HG03571 (cell line): ENCODE data around the gene HOXD11.

Source experiments
- ATAC-seq: cut with Tn5 transposase; IDR thresholded peaks from one replicate; pipeline ENCODE4 v1.9.1; 2021; ENCODE audit not compliant: unreplicated experiment

The HOXD11 gene

DNA sequence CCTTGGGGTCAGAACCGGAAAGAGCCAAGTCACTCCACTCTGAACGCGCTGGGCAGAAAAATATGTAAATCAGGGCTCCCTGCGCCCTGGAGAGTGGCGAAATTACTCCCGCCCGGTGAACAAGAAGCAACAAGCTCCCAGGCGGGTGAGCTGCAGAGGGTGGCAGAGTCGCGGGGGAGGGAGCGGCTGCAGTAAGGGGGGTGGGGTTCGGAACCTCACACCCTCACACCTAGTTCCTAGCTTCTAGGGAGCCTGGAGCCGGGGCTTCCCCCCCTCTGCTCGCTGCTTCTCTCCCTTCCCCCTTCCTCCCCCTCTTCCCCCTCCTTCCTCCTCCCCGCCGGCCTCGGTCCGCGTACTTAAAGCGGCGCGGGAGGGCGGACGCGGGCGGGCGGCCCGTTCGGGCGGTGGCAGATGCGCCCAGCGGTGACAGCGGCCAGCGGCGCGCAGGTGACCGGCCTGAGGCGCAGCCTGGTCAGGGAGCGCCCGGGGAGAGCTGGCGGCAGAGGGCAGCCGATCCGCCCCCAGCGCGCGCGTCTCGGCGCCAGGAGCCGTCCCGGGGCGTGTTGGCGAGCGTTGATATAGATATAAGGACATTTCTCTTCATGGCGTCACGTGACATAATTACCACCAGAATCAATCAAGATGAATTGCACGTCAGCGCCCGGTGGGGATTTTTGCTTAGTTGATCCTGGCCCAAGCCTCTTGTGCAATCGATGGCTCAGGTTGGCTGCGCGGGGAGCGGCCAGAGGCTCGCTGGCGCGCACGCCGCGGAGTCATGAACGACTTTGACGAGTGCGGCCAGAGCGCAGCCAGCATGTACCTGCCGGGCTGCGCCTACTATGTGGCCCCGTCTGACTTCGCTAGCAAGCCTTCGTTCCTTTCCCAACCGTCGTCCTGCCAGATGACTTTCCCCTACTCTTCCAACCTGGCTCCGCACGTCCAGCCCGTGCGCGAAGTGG lies at the start of gene HOXD11:
TSS of gene HOXD11 (plus strand) at position 700 of the 959 bp plus-strand sequence. CDS start at position 776, 76 bp downstream.
- ATAC-seq: no peak

DNA sequence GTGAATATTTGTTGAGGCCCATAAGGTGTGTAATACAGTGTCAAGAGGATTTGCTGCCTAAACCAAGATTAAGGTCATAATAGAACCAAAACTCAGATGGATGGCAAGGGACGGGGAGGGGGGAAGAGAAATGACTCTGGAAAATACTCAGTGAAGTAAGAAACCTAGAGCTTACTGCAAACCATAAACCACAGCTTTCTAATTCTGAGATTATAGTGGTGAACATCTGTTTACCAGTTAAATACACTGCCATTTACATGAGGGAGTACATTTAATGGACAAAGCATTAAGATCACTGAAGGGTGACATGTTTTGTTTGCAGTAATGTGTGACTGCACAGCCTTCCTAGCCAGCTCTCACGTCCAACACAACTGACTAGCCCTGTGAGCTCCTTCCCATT lies 43.1 kb upstream of the HOXD11 start:
- ATAC-seq: no peak

GRCh38 chr2:176066645-176067588 lies 40.2 kb upstream of the HOXD11 start:
- no peak for ATAC-seq

- no peak for ATAC-seq
These were observed 39.3 kb upstream of the HOXD11 start for GRCh38 chr2:176067589-176068418.

DNA sequence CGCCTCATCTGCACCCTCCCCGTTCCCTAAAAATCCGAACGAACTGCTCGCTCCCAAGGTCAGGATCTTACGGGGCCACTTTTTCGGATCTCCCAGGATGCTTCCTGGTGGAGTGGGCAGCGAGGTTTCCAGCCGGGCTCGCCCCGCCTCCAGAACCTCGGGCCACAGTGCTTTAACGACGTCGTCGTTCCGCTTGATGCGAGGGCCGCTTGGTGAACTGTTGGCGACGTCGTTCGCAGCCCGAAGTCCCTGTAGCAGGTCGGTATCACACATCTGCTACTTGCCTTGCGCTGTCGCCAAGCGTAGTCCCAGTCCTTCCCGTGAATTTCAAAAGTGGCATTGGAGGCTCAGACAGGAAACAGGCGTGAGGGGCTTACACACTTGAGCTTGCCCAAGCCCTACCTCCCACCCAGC lies 38.7 kb upstream of the HOXD11 start:
- ATAC-seq: no peak

GRCh38 chr2:176071330-176072291 lies 35.5 kb upstream of the HOXD11 start:
- ATAC-seq: no peak

- no peak for ATAC-seq
These were observed 34.8 kb upstream of the HOXD11 start for GRCh38 chr2:176072292-176072669.

GRCh38 chr2:176072951-176073904 lies 33.9 kb upstream of the HOXD11 start:
- ATAC-seq: no peak

- no peak for ATAC-seq
These were observed 32.1 kb upstream of the HOXD11 start for GRCh38 chr2:176074919-176075425.

GRCh38 chr2:176075481-176075880 lies 31.6 kb upstream of the HOXD11 start:
- ATAC-seq: no peak

GRCh38 chr2:176076063-176076462 lies 31.0 kb upstream of the HOXD11 start:
- ATAC-seq: no peak

DNA sequence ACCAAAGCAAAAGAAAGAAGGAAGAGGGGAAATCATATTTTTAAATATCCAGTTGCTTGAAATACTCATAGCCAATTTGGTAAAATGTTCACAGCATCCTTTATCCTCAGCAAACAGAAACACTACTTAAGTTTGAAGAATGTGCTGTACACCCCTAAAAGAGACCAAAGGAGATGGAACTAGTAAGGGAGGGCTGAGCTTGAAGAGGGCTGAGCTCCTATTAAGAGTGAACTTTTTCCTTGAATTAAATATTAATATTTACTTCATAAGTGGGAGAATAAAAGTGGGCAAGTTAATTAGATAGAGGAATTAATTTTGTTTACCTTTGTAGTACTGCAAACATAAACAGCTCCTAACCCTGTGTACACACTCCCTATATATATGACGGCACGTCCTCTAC lies 30.3 kb upstream of the HOXD11 start:
- ATAC-seq: no peak

DNA sequence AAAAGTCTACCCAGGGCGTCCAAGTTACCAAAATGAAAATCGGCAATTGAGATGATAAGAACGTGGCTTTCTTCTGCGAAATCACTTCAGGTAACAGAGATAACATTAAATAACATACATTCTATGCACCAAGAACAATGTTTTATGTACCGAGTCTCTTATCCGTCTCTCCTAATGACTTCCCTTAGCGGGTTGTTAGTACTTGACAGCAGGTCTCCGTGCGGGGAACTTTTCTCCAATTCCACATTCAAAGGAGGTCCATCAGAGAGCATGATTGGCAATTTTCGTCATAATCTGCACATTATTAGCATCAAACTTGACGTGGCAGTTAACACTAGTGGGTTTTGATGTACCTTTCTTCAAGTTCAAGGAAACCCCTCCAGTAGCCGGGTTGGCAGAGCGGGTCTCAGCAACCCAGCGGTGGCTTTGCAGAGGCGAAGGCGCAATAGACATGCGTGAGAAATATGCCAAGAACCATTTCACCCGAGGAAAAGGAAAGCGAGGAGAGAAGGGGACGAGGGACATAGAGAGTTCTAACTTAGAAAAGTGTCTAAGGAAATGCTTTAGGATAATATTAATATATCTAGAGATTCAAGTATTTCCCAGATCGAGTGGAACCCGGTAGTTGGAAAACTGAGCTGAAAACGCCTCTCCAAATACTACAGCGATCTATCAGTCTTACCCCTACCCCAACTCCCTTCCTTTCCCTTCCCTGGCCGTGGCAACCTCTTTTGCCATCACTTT lies 28.4 kb upstream of the HOXD11 start:
- ATAC-seq: no peak

GRCh38 chr2:176079285-176079830 lies 27.7 kb upstream of the HOXD11 start:
- no peak for ATAC-seq

DNA sequence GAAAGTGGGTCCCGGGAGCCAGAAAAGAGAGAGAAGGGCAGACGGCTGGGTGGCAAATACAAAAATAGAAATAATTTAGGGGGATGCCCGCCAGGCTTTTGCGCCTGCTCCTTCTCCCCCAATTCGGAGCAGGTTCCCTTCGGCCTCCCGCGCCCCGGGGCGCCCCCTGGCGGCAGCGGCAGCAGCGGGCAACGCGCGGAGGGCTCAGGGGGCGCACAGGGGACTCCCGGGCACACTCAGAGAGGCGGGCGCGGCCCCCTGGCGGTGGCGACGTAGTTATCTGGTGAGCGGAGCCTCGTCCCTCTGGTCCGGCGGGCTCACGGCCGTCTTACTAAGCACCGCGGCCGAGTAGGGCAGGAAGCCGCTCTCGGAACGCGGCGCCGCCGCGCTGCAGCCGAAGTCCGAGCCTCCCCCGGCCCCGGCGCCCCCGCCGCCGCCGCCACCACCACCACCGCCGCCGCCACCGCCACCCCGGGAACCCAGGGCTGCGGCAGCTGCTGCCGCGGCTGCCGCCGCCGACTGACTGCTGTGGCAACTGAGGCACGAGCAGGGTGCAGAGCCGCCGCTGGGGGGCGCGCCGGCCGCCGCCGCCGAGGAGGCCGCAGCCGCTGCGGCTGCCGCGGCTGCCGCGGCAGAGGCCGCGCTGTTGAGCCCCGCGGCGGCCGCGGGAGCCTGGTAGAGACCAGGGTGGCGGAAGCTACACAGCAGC lies 27.1 kb upstream of the HOXD11 start:
- ATAC-seq: no peak

DNA sequence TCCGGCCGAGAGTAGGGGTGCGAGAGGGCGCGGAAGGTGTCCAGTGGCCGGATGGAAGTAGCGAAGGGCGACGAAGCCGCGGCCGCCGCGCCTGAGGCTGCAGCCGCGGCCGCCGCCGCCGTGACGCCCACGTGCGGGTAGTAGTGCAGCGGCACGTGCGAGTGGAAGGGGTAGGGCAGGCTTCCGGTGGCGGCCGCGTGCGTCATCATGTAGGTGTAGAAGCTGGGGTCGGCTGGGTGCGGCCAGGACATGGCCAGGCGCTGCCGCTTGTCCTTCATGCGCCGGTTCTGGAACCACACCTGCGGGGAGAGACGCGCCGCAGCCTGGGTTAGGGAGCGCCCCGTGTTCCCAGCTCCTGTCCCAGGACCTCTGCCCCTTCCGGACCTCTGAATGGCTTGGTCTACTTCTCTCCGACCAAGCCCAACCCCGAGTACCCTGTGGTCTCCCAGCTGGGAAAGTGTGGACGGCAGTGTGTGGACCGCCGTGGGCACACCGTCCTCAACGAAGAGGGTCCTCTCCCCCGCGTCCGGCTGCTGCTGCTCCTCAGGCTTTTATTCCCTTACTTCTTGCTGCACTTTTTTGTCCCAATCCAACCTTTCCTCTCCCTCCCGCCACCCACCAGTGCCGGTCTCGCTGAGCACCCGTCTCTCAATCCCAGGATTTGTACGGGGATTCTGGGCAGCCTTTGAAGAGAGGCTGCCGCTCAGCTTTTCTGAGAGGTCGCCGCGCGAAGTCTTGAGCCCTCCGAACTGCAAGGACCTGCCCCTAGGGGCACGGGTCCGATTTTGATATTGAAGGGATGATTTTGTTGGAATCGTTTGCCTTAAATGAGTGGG lies 26.3 kb upstream of the HOXD11 start:
- ATAC-seq: no peak
